Activated B cell treated with CpG ODN at 0.5 μM for 24 hours (primary cell): ENCODE results near the gene RAPGEF4. TPM values are rescaled to one million over a fixed set of nuclear protein-coding genes. Genes with fewer than 3 reads are reported as not detected.

ENCODE experiments used
- ATAC-seq: fragments of 200-7000 bp; cut with Tn5 transposase; one replicate; pipeline ENCODE4 v1.10.0; 2021; ENCODE audit warnings: low read depth, mild to moderate bottlenecking, moderate library complexity
- CTCF ChIA-PET: fragments of 350-600 bp; sonication (Branson Sonifier 250); formaldehyde crosslinking; loops from one replicate; lab custom pipeline; 2021; ENCODE audit warnings: antibody characterized with exemption; lab: Charles Lee
- POLR2A ChIA-PET: fragments of 350-600 bp; sonication (Branson Sonifier 250); formaldehyde crosslinking; loops from one replicate; lab custom pipeline; 2021; ENCODE audit warnings: antibody characterized with exemption; lab: Charles Lee
- DNase-seq: peaks from one replicate; pipeline ENCODE4 v3.0.0; 2022
- H3K27ac Mint-ChIP-seq: one replicate; pipeline ENCODE4 v1.8.0; 2020; ENCODE audit warnings: mixed read lengths
- H3K27me3 Mint-ChIP-seq: one replicate; pipeline ENCODE4 v1.8.0; 2021; ENCODE audit warnings: mixed read lengths
- H3K36me3 Mint-ChIP-seq: one replicate; pipeline ENCODE4 v1.8.0; 2021; ENCODE audit warnings: low read depth, mixed read lengths
- H3K4me1 Mint-ChIP-seq: one replicate; pipeline ENCODE4 v1.8.0; 2021; ENCODE audit warnings: mixed read lengths
- H3K4me3 Mint-ChIP-seq: one replicate; pipeline ENCODE4 v1.8.0; 2020; ENCODE audit warnings: mild to moderate bottlenecking, mixed read lengths
- H3K9me3 Mint-ChIP-seq: one replicate; pipeline ENCODE4 v1.8.0; 2020; ENCODE audit warnings: mixed read lengths
- CTCF ChIP-seq: fragments of 200-600 bp; IDR thresholded peaks from one replicate; pipeline ENCODE4 v1.8.0; 2022; ENCODE audit warnings: antibody characterized with exemption, mild to moderate bottlenecking
- intact Hi-C: fragments of 100-400 bp; cut with micrococcal nuclease; formaldehyde crosslinking; loops from one replicate; pipeline ENCODE4 v1.15.1; 2024
- total RNA-seq: library from RNA; stranded (reverse); gene quantifications from 2 replicates; pipeline ENCODE4 v1.2.3, GENCODE V29; 2022

The RAPGEF4 gene
- total RNA-seq, 1 donor from 2014 or later: not detected

DNA sequence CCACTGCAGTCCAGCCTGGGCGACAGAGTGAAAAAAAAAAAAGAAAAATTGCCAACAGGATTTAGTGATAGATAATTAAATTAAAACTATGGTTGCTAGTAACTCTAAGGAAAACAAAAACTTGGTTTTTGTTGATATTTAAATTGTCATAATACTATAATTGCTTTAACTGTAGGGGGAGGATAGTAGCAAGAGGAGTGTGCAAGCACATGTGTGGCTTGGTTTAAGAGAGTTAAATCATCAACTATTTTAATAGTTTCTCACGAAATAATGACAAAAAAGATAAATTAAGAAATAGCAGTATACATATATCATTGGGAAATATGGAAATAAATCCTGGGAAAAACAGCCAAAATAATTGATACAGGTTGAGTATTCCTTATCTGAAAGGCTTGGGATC lies 27.4 kb upstream of the RAPGEF4 start:
- CTCF ChIA-PET: no interaction called here
- POLR2A ChIA-PET: no interaction called here
- intact Hi-C loops: no loop called here

GRCh38 chr2:172709566-172710291 lies 25.9 kb upstream of the RAPGEF4 start:
- H3K9me3 Mint-ChIP-seq: no peaks in the 10 kb centered on the region
- no peak for DNase-seq
- no peak overlapping the region for H3K4me3 Mint-ChIP-seq
- no peak overlapping the region for H3K27ac Mint-ChIP-seq
- no peaks in the 10 kb centered on the region for H3K36me3 Mint-ChIP-seq
- no peak for TF ChIP-seq CTCF
- no peak for ATAC-seq
- ChIA-PET CTCF (no interaction called here), POLR2A (no interaction called here)
- no peaks in the 10 kb centered on the region for H3K4me1 Mint-ChIP-seq
- intact Hi-C loops: loop anchor here (1.0 to 10.0 kb wide), 2 partner anchors 115 to 1135 kb away; no protein-coding TSS in a partner anchor
- peaks cover 3% of the 10 kb centered on the region for H3K27me3 Mint-ChIP-seq

More for the DNA sequence above, 27.4 kb upstream of the RAPGEF4 start:
- no peaks in the 10 kb centered on the region for H3K36me3 Mint-ChIP-seq
- no peak overlapping the region for H3K27ac Mint-ChIP-seq
- no peak for TF ChIP-seq CTCF
- no peaks in the 10 kb centered on the region for H3K4me1 Mint-ChIP-seq
- H3K9me3 Mint-ChIP-seq: no peaks in the 10 kb centered on the region
- DNase-seq: no peak
- no peak for ATAC-seq
- no peak overlapping the region for H3K4me3 Mint-ChIP-seq
- peaks cover 8% of the 10 kb centered on the region for H3K27me3 Mint-ChIP-seq

- Mint-ChIP-seq H3K27me3 (peaks cover 2% of the 10 kb centered on the region), H3K27ac (no peak overlapping the region), H3K4me1 (no peaks in the 10 kb centered on the region), H3K36me3 (no peaks in the 10 kb centered on the region), H3K9me3 (no peaks in the 10 kb centered on the region), H3K4me3 (no peak overlapping the region)
- CTCF ChIA-PET: interaction anchor here (0.6 to 0.9 kb wide), 2 partner anchors 116 to 249 kb away, joined by 3 to 4 read pairs; no protein-coding TSS in a partner anchor
- POLR2A ChIA-PET: no interaction called here
- intact Hi-C loops: loop anchor here (1.0 to 10.0 kb wide), 2 partner anchors 116 to 1136 kb away; no protein-coding TSS in a partner anchor
- ATAC-seq (no peak), DNase-seq (no peak)
- TF ChIP-seq CTCF: no peak
Observed at GRCh38 chr2:172710584-172711047, 25.0 kb upstream of the RAPGEF4 start.

DNA sequence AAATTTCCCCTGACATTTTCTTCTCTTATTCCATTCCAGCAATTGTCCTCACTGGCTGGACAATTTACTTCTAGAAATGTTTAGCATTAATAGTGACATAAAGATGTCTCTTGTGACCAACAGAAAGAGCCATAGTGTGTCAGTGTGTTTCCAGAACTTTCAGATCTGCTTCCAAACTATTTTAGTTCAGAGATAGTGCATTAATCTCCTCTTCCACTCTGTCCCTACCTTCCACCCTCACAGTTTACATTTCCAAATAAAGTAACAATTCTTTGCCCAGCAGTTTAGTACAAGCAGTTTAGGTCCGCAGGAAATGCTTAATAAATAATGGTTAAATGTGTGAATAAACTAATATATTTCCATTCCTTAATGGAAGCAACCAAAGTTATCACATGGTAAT lies 24.5 kb upstream of the RAPGEF4 start:
- no peak overlapping the region for H3K4me3 Mint-ChIP-seq
- POLR2A ChIA-PET: no interaction called here

More for the DNA sequence above, 24.5 kb upstream of the RAPGEF4 start:
- CTCF ChIA-PET: interaction anchor here (0.6 to 0.9 kb wide), 2 partner anchors 117 to 250 kb away, joined by 3 to 4 read pairs; no protein-coding TSS in a partner anchor
- no peak for DNase-seq
- no peaks in the 10 kb centered on the region for H3K9me3 Mint-ChIP-seq
- H3K4me1 Mint-ChIP-seq: no peaks in the 10 kb centered on the region
- TF ChIP-seq CTCF: no peak
- no peak overlapping the region for H3K27ac Mint-ChIP-seq
- no peak for ATAC-seq
- peaks cover 2% of the 10 kb centered on the region for H3K27me3 Mint-ChIP-seq
- no peaks in the 10 kb centered on the region for H3K36me3 Mint-ChIP-seq
- intact Hi-C loops: loop anchor here (10.0 kb wide), 1 partner anchor 116 kb away; no protein-coding TSS in a partner anchor
